GM21423 (cell line): ENCODE results near the gene SCD5.

ENCODE experiments used
- ATAC-seq: cut with Tn5 transposase; IDR thresholded peaks from one replicate; pipeline ENCODE4 v1.9.1; 2021; ENCODE audit warnings: mild to moderate bottlenecking, moderate library complexity; ENCODE audit not compliant: unreplicated experiment

The SCD5 gene

GRCh38 chr4:82696117-82696860 is 102.3 kb downstream of the SCD5 start:
- ATAC-seq: no peak

- no peak for ATAC-seq
Observed at GRCh38 chr4:82694892-82695291, 103.7 kb downstream of the SCD5 start.

GRCh38 chr4:82694046-82694445 is 104.5 kb downstream of the SCD5 start:
- ATAC-seq: no peak

- ATAC-seq: no peak
Observed at GRCh38 chr4:82692101-82692780, 106.4 kb downstream of the SCD5 start.

- no peak for ATAC-seq
Observed at GRCh38 chr4:82691431-82691830, 107.2 kb downstream of the SCD5 start.

GRCh38 chr4:82688091-82688795 is 110.4 kb downstream of the SCD5 start:
- ATAC-seq: no peak

- ATAC-seq: no peak
Observed at GRCh38 chr4:82687531-82687930, 111.1 kb downstream of the SCD5 start.

GRCh38 chr4:82681754-82682153 is 116.8 kb downstream of the SCD5 start:
- ATAC-seq: no peak

GRCh38 chr4:82680834-82681233 is 117.8 kb downstream of the SCD5 start:
- no peak for ATAC-seq

GRCh38 chr4:82679531-82679930 is 119.1 kb downstream of the SCD5 start:
- no peak for ATAC-seq

GRCh38 chr4:82678051-82678450 is 120.5 kb downstream of the SCD5 start:
- no peak for ATAC-seq

- ATAC-seq: no peak
Observed at GRCh38 chr4:82677327-82677726, 121.3 kb downstream of the SCD5 start.

GRCh38 chr4:82667761-82668480 is 130.7 kb downstream of the SCD5 start:
- ATAC-seq: no peak

- no peak for ATAC-seq
Observed at GRCh38 chr4:82666970-82667665, 131.5 kb downstream of the SCD5 start.

- ATAC-seq: no peak
Observed at GRCh38 chr4:82661181-82661992, 137.2 kb downstream of the SCD5 start.

GRCh38 chr4:82652062-82652461 is 146.5 kb downstream of the SCD5 start:
- ATAC-seq: no peak

GRCh38 chr4:82650868-82651267 is 147.7 kb downstream of the SCD5 start:
- no peak for ATAC-seq

GRCh38 chr4:82648356-82648755 is 150.2 kb downstream of the SCD5 start:
- no peak for ATAC-seq

- no peak for ATAC-seq
Observed at GRCh38 chr4:82645936-82646565, 152.5 kb downstream of the SCD5 start.
